HL-60/S4 (cell line): ENCODE results near the gene PLXNA3.

Experiments used
- in situ Hi-C: fragments of 300-500 bp; cut with MboI; formaldehyde crosslinking; loops from 2 replicates; pipeline ENCODE4 v1.14.3; 2022; ENCODE audit warnings: low sequenced_read_pairs

Gene PLXNA3

GRCh38 chrX:154457491-154458115, 478 bp upstream of the PLXNA3 start:
- in situ Hi-C loops = no loop called here

- in situ Hi-C loops = no loop called here
Observed at GRCh38 chrX:154458954-154459778, 1.1 kb downstream of the PLXNA3 start.

GRCh38 chrX:154459832-154460231, 1.8 kb downstream of the PLXNA3 start:
- in situ Hi-C loops = no loop called here

- in situ Hi-C loops = no loop called here
Observed at GRCh38 chrX:154460326-154460725, 2.2 kb downstream of the PLXNA3 start.

- in situ Hi-C loops = no loop called here
Observed at GRCh38 chrX:154462396-154462795, 4.3 kb downstream of the PLXNA3 start.

- in situ Hi-C loops = no loop called here
Observed at GRCh38 chrX:154463611-154464220, 5.6 kb downstream of the PLXNA3 start.

GRCh38 chrX:154464806-154465365, 6.8 kb downstream of the PLXNA3 start:
- in situ Hi-C loops = no loop called here

GRCh38 chrX:154465601-154466000, 7.5 kb downstream of the PLXNA3 start:
- in situ Hi-C loops = no loop called here

- in situ Hi-C loops = no loop called here
Observed at GRCh38 chrX:154466036-154466435, 8.0 kb downstream of the PLXNA3 start.

GRCh38 chrX:154466907-154467306, 8.8 kb downstream of the PLXNA3 start:
- in situ Hi-C loops = no loop called here

GRCh38 chrX:154467556-154467955, 9.5 kb downstream of the PLXNA3 start:
- in situ Hi-C loops = no loop called here

GRCh38 chrX:154468217-154468616, 10.1 kb downstream of the PLXNA3 start:
- in situ Hi-C loops = no loop called here

- in situ Hi-C loops = no loop called here
Observed at GRCh38 chrX:154469114-154469513, 11.0 kb downstream of the PLXNA3 start.

GRCh38 chrX:154469880-154470279, 11.8 kb downstream of the PLXNA3 start:
- in situ Hi-C loops = no loop called here

- in situ Hi-C loops = no loop called here
Observed at GRCh38 chrX:154470434-154470833, 12.4 kb downstream of the PLXNA3 start.

- in situ Hi-C loops = no loop called here
Observed at GRCh38 chrX:154470914-154471568, 13.0 kb downstream of the PLXNA3 start.

- in situ Hi-C loops = no loop called here
Observed at GRCh38 chrX:154471839-154472684, 14.0 kb downstream of the PLXNA3 start.

- in situ Hi-C loops = no loop called here
Observed at GRCh38 chrX:154472685-154473632, 14.9 kb downstream of the PLXNA3 start.

GRCh38 chrX:154473683-154474082, 15.6 kb downstream of the PLXNA3 start:
- in situ Hi-C loops = no loop called here
